ENCODE results near the gene FIGNL2. TPM values are rescaled to one million over a fixed set of nuclear protein-coding genes. Genes with fewer than 3 reads are reported as not detected.

Gene FIGNL2
- total and polyA plus RNA-seq, 2 of the 13 experiments (the other 11 are each of a cell fraction or from before 2014, with no cell fraction given): 0.82 to 1.00 TPM

GRCh38 chr12:51814311-51815088, 34.0 kb downstream of the FIGNL2 start:
- WGBS (ENCODE audit: low lambda C conversion rate): 0% methylated on average over 5 of the region's 100 CpGs
- POLR2A ChIA-PET: interaction anchor here (0.6 to 2.3 kb wide), 8 partner anchors 10 to 59 kb away, joined by 3 to 12 read pairs (median 4); no protein-coding TSS in a partner anchor
- peaks cover 11% of the 10 kb centered on the region; the same call in 1 of the 2 replicates for H3K4me1 ChIP-seq (ENCODE audit: insufficient read depth, low read length)
- no peaks in the 10 kb centered on the region for H4K20me1 ChIP-seq (ENCODE audit: insufficient read depth, low read length)
- 0 out of 5 replicates have a peak, but pooled peaks cover 1 to 4% of the 10 kb centered on the region in 2 experiments for H3K27me3 ChIP-seq (ENCODE audit: control insufficient read depth in 1 of 2, insufficient read depth in 2 of 2, low read length in 2 of 2)
- H3K27ac ChIP-seq (ENCODE audit: extremely low read length, insufficient read depth, low read length): no peak overlapping the region
- peak overlapping the region; percentile 78 for H3K9ac ChIP-seq (ENCODE audit: insufficient read depth, low read depth, low read length)
- H3K79me2 ChIP-seq (ENCODE audit: insufficient read depth, low read length): no peaks in the 10 kb centered on the region
- in situ Hi-C loops (cut with HindIII; ENCODE audit: extremely low pct_ligation_motif_present, low pct_unique_long_range_greater_than_20kb): loop anchor here (5.0 to 10.0 kb wide), 2 partner anchors 280 to 392 kb away; partner anchors contain the start of gene SLC4A8
- no peaks in the 10 kb centered on the region for H3K9me3 ChIP-seq (ENCODE audit: low read length)
- peak overlapping the region; percentile 95 for H3K4me2 ChIP-seq (ENCODE audit: low read depth, low read length)
- H2AFZ ChIP-seq (ENCODE audit: low read length): no peak overlapping the region
- DNase-seq (ENCODE audit: low spot score) (peak; percentile 62), FAIRE-seq (no peak), ATAC-seq (peak; percentile 91)
- BruUV-seq (replicated peaks): no TSS peak
- H3K4me3 ChIP-seq (replicated peaks in 1 of 3; ENCODE audit: insufficient read depth in 1 of 3, low read depth in 2 of 3, low read length in 3 of 3): peak overlapping the region; percentile 65 to 83 (median 74)
- intact Hi-C loops (cut with micrococcal nuclease; ENCODE audit: unreplicated experiment): loop anchor here (2.0 to 5.0 kb wide), 3 partner anchors 222 to 392 kb away; partner anchors contain the start of gene SLC4A8
- H3K36me3 ChIP-seq (replicated peaks in 1 of 2; ENCODE audit: control insufficient read depth in 1 of 2, insufficient read depth in 2 of 2, low read length in 2 of 2): no peaks in the 10 kb centered on the region
- CTCF ChIA-PET (ENCODE audit: low intra/inter-chr PET ratio, low total read pairs): interaction anchor here (1.3 kb wide), 1 partner anchor 61 kb away, joined by 5 read pairs; no protein-coding TSS in a partner anchor
- TF ChIP-seq RAD21 (CRISPR knock-in tag; IDR thresholded peaks at IDR 0.05): peak; percentile 93
- TF ChIP-seq UBTF (CRISPR knock-in tag; IDR thresholded peaks at IDR 0.05): peak; percentile 91
- TF ChIP-seq TGIF2 (CRISPR knock-in tag; IDR thresholded peaks at IDR 0.05): no peak
- no peak for TF ChIP-seq DNMT3B (CRISPR knock-in tag; conservative IDR thresholded peaks at IDR 0.05)
- peak; percentile 79 for TF ChIP-seq NR2C2 (CRISPR knock-in tag; IDR thresholded peaks at IDR 0.05; ENCODE audit: borderline replicate concordance)
- peak; percentile 50; the same call in 1 of the 2 replicates for TF ChIP-seq MTA1 (CRISPR knock-in tag; IDR thresholded peaks at IDR 0.05; ENCODE audit: borderline replicate concordance)
- TF ChIP-seq ZBTB14 (CRISPR knock-in tag; IDR thresholded peaks at IDR 0.05): peak; percentile 64; the same call in 1 of the 2 replicates
- no peak for TF ChIP-seq ZKSCAN8 (CRISPR knock-in tag; IDR thresholded peaks at IDR 0.05; ENCODE audit: borderline replicate concordance)
- TF ChIP-seq ZNF333 (CRISPR knock-in tag; IDR thresholded peaks at IDR 0.05; ENCODE audit: borderline replicate concordance): peak; percentile 63; the same call in 1 of the 2 replicates
- TF ChIP-seq NR2F6 (IDR thresholded peaks at IDR 0.05): no peak
- TF ChIP-seq NR2F6 (CRISPR knock-in tag; IDR thresholded peaks at IDR 0.05): peak; percentile 35; the same call in 1 of the 2 replicates
- peak; percentile 59 for TF ChIP-seq HNRNPLL (IDR thresholded peaks at IDR 0.05; ENCODE audit: low read depth, low read length, poor library complexity, severe bottlenecking)
- peak; percentile 36 to 76; a peak in 2 of 4 replicates for TF ChIP-seq POLR2A (IDR thresholded peaks at IDR 0.05; ENCODE audit: insufficient read depth in 1 of 2, low read depth in 2 of 2, low read length in 2 of 2)
- TF ChIP-seq HIC2 (CRISPR knock-in tag; IDR thresholded peaks at IDR 0.05; ENCODE audit: low read depth): no peak
- TF ChIP-seq RNF2 (conservative IDR thresholded peaks at IDR 0.05; ENCODE audit: low read depth): 0 out of 2 replicates have a peak, but pooled peaks have one; percentile 45
- no peak for TF ChIP-seq NONO (IDR thresholded peaks at IDR 0.05)
- peak; percentile 55; the same call in 1 of the 2 replicates for TF ChIP-seq NONO (CRISPR knock-in tag; conservative IDR thresholded peaks at IDR 0.05)
- TF ChIP-seq ZMYM2 (CRISPR knock-in tag; IDR thresholded peaks at IDR 0.05): 0 out of 2 replicates have a peak, but pooled peaks have one; percentile 30

All from HepG2 (cell line).